GM23248 (cell line): ENCODE results near the gene NIP7. TPM values are rescaled to one million over a fixed set of nuclear protein-coding genes. Genes with fewer than 3 reads are reported as not detected.

ENCODE experiments used
- DNase-seq: peaks from one replicate; pipeline ENCODE4 v3.0.0-alpha.2; 2015
- H2AFZ ChIP-seq: fragments of 200-600 bp; sonication (generic); 2 replicates; pipeline ENCODE4 v1.6.1; 2016; ENCODE audit warnings: antibody characterized with exemption
- H3F3A ChIP-seq: fragments of 200-600 bp; sonication (generic); 2 replicates; pipeline ENCODE4 v1.6.1; 2016; ENCODE audit warnings: mild to moderate bottlenecking, antibody characterized with exemption, mixed run types; ENCODE audit not compliant: insufficient read depth
- H3K27ac ChIP-seq: fragments of 200-600 bp; sonication (generic); 2 replicates; pipeline ENCODE4 v1.5.1; 2016; ENCODE audit warnings: mild to moderate bottlenecking
- H3K27me3 ChIP-seq: fragments of 200-600 bp; sonication (generic); replicated peaks from 2 replicates; pipeline ENCODE4 v1.6.1; 2016; ENCODE audit warnings: mild to moderate bottlenecking; ENCODE audit not compliant: insufficient read depth
- H3K36me3 ChIP-seq: fragments of 200-600 bp; sonication (generic); 2 replicates; pipeline ENCODE4 v1.6.1; 2016; ENCODE audit warnings: low read depth, mild to moderate bottlenecking
- H3K4me1 ChIP-seq: fragments of 200-600 bp; sonication (generic); 2 replicates; pipeline ENCODE4 v1.6.1; 2016; ENCODE audit warnings: mild to moderate bottlenecking; ENCODE audit not compliant: insufficient read depth
- H3K4me2 ChIP-seq: fragments of 200-600 bp; sonication (generic); one replicate; pipeline ENCODE4 v1.6.1; 2016; ENCODE audit warnings: mild to moderate bottlenecking; ENCODE audit not compliant: unreplicated experiment
- H3K4me3 ChIP-seq: fragments of 200-600 bp; sonication (generic); 2 replicates; pipeline ENCODE4 v1.5.1; 2016; ENCODE audit warnings: mild to moderate bottlenecking
- H3K79me2 ChIP-seq: fragments of 200-600 bp; sonication (generic); 2 replicates; pipeline ENCODE4 v1.6.1; 2016; ENCODE audit warnings: mild to moderate bottlenecking; ENCODE audit not compliant: insufficient read depth
- H3K9ac ChIP-seq: fragments of 200-600 bp; sonication (generic); 2 replicates; pipeline ENCODE4 v1.6.1; 2016; ENCODE audit warnings: mild to moderate bottlenecking
- H3K9me2 ChIP-seq: fragments of 200-600 bp; sonication (generic); 2 replicates; pipeline ENCODE4 v1.6.1; 2016; ENCODE audit warnings: mixed run types, mild to moderate bottlenecking, moderate library complexity; ENCODE audit not compliant: insufficient read depth
- H3K9me3 ChIP-seq: fragments of 200-600 bp; sonication (generic); one replicate; pipeline ENCODE4 v1.6.1; 2017; ENCODE audit warnings: low read depth
- H4K20me1 ChIP-seq: fragments of 200-600 bp; sonication (generic); 2 replicates; pipeline ENCODE4 v1.6.0; 2016; ENCODE audit not compliant: insufficient read depth
- EZH2 ChIP-seq: fragments of 200-600 bp; sonication (generic); IDR thresholded peaks from 2 replicates; pipeline ENCODE4 v1.6.1; 2018; ENCODE audit warnings: antibody characterized with exemption, mild to moderate bottlenecking; ENCODE audit not compliant: insufficient read depth, poor library complexity, severe bottlenecking
- EZH2phosphoT487 ChIP-seq: fragments of 200-600 bp; sonication (generic); IDR thresholded peaks from 2 replicates; pipeline ENCODE4 v1.6.1; 2018; ENCODE audit warnings: antibody characterized with exemption, moderate library complexity, mild to moderate bottlenecking, low read depth; ENCODE audit not compliant: insufficient read depth
- WGBS, 2 experiments: methylation state at CpG; one replicate each; pipeline ENCODE4 v1.1.6; 2015 to 2017; ENCODE audit warnings: low lambda C conversion rate in 2 of 2, low coverage in 1 of 2; ENCODE audit errors: missing lambda C conversion rate in 2 of 2; 5-methylcytosine and 5-hydroxymethylcytosine counted together
- in situ Hi-C: fragments of 300-500 bp; cut with MboI; formaldehyde crosslinking; loops from 2 replicates; pipeline ENCODE4 v1.15.0; 2020
- polyA plus RNA-seq: library from polyadenylated mRNA; unstranded; fragments of >200 nt; fragmentation: Nextera tagmentation; extraction: Ambion mirVana; gene quantifications from 2 replicates; pipeline ENCODE4 v1.2.1, GENCODE V29; 2016
- total RNA-seq: library from RNA; depleted of rRNA; stranded (reverse); fragments of >200 nt; shearing (Covaris generic); gene quantifications from 2 replicates; pipeline ENCODE4 v1.2.3, GENCODE V29; 2014

The NIP7 gene
- total and polyA plus RNA-seq, 2 experiments from 2014 or later: 24.2 to 35.6 TPM

DNA sequence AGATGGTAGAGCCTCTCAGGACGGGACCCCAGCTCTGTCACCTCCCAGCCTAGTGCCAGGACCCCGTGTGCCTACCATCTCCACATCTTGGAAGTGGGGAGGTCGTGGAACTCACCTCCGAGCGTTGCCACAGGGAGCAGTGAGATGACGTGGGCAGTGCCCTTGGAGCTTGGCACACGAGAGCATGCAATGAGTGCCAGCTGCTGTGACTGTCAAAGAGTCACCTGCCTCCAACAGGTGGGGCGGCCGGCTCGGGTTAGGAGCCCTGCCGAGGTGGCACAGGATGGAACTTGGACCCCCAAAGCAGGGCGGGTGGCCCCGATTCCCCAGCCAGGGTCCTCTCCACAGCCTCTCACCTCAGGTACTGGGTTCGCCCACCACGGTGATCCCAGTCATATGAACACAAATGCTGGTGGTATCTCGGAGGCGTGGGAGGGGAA lies 23.0 kb upstream of the NIP7 start:
- Histone ChIP-seq H3F3A (no peaks in the 10 kb centered on the region), H3K9me3 (no peaks in the 10 kb centered on the region), H2AFZ (no peak overlapping the region), H3K79me2 (peaks cover 90% of the 10 kb centered on the region), H3K27ac (no peak overlapping the region), H3K4me2 (no peak overlapping the region), H3K36me3 (peaks cover 19% of the 10 kb centered on the region), H4K20me1 (no peaks in the 10 kb centered on the region), H3K4me3 (no peak overlapping the region), H3K4me1 (peaks cover 4% of the 10 kb centered on the region; the same call in 1 of the 2 replicates), H3K9ac (no peak overlapping the region), H3K9me2 (no peaks in the 10 kb centered on the region), H3K27me3 (no peaks in the 10 kb centered on the region)
- 92 to 95% methylated on average over 17 of the region's 17 CpGs for WGBS, 2 experiments
- no peak for DNase-seq
- TF ChIP-seq EZH2: no peak
- no peak for TF ChIP-seq EZH2phosphoT487
- in situ Hi-C loops: no loop called here

DNA sequence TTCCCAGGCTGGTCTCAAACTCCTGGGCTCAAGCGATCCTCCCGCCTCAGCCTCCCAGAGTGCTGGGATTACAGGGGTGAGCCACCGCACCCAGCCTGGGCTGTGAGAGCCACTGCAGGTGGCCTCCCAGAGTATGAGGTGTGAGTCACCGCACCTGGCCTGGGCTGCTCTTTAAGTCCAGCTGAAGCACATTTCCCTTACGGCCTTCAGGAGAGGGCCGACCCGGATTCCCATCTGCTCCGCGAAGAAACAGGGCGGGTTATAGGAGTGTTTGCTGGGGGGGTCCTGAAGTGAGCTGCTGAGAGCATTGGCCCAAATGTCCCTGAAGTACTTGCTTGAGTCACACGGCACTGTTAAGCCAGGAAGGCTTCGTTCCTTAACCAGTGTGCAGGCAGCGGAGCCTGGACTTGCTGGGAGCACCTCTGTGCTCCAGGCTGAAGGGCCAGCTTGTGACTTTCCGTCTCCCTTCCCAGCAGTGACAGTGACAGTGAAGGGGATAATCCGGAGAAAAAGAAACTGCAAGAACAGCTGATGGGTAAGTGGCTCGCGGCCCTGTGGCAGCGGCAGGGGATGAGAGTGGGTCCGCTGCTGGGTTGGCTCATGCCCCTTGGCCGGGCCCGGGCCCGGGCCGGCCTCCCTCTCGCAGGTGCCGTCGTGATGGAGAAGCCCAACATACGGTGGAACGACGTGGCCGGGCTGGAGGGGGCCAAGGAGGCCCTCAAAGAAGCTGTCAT lies 21.2 kb upstream of the NIP7 start:
- Histone ChIP-seq H3K79me2 (peaks cover 89% of the 10 kb centered on the region), H3K4me2 (no peak overlapping the region), H3K27me3 (no peaks in the 10 kb centered on the region), H3F3A (0 out of 2 replicates have a peak, but pooled peaks cover 8% of the 10 kb centered on the region), H3K36me3 (peaks cover 32% of the 10 kb centered on the region), H4K20me1 (no peaks in the 10 kb centered on the region), H3K4me3 (no peak overlapping the region), H3K9me2 (no peaks in the 10 kb centered on the region), H3K9ac (no peak overlapping the region), H2AFZ (no peak overlapping the region), H3K9me3 (no peaks in the 10 kb centered on the region), H3K27ac (no peak overlapping the region), H3K4me1 (no peaks in the 10 kb centered on the region)
- no peak for DNase-seq
- TF ChIP-seq EZH2 (no peak), EZH2phosphoT487 (no peak)
- in situ Hi-C loops: no loop called here
- 94 to 97% methylated on average over 28 to 30 of the region's 30 CpGs for WGBS, 2 experiments

DNA sequence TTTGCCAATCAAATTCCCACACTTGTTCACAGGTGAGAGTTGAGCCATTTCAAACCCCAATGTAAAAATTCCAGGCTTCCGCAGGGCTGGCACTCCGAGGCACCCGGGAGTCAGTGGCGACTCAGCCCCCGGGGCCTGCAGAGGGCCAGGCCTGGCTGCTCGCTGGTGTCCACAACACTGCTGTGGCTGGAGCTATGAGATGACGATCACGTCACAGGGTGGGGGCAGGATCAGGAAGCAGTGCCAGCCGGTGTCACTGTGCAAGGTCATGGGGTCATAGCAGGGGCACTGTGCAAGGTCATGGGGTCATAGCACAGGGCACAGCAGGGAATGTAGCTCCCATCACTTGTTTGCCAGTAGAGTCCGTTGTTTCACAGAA lies 20.7 kb upstream of the NIP7 start:
- no peaks in the 10 kb centered on the region for H3K9me3 ChIP-seq
- H3F3A ChIP-seq: 0 out of 2 replicates have a peak, but pooled peaks cover 9% of the 10 kb centered on the region
- peaks cover 30% of the 10 kb centered on the region for H3K36me3 ChIP-seq
- no peak overlapping the region for H3K27ac ChIP-seq
- no peak overlapping the region for H3K4me2 ChIP-seq
- TF ChIP-seq EZH2phosphoT487 (no peak), EZH2 (no peak)
- H3K4me3 ChIP-seq: no peak overlapping the region
- no peaks in the 10 kb centered on the region for H3K4me1 ChIP-seq
- no peaks in the 10 kb centered on the region for H4K20me1 ChIP-seq
- H3K27me3 ChIP-seq: no peaks in the 10 kb centered on the region
- no peaks in the 10 kb centered on the region for H3K9me2 ChIP-seq
- H3K9ac ChIP-seq: no peak overlapping the region
- peaks cover 88% of the 10 kb centered on the region for H3K79me2 ChIP-seq
- in situ Hi-C loops: no loop called here
- no peak overlapping the region for H2AFZ ChIP-seq
- DNase-seq: no peak
- WGBS, 2 experiments: 79 to 82% methylated on average over 9 to 10 of the region's 10 CpGs

DNA sequence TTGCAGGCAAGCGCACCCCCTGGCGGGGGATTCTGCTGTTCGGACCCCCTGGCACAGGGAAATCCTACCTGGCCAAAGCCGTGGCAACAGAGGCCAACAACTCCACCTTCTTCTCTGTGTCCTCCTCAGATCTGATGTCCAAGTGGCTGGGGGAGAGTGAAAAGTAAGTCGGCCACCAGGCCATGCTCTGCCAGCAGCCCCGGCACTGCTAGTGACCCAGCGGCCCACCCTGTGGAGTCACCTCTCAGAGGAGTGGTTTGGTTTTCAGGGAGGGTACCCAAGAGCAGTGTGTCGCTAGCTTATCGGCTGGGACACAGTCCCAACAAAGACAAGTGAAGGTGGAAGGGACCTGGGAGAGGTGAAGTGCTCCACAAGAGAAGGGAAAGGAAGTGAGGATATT lies 20.2 kb upstream of the NIP7 start:
- DNase-seq: no peak
- Histone ChIP-seq H3K9ac (no peak overlapping the region), H3K27me3 (no peaks in the 10 kb centered on the region), H3K79me2 (peaks cover 88% of the 10 kb centered on the region), H3K4me3 (no peak overlapping the region), H2AFZ (no peak overlapping the region), H3K27ac (no peak overlapping the region), H3F3A (0 out of 2 replicates have a peak, but pooled peaks cover 9% of the 10 kb centered on the region), H4K20me1 (no peaks in the 10 kb centered on the region), H3K9me3 (no peaks in the 10 kb centered on the region), H3K36me3 (peaks cover 30% of the 10 kb centered on the region), H3K4me1 (no peaks in the 10 kb centered on the region), H3K9me2 (no peaks in the 10 kb centered on the region), H3K4me2 (no peak overlapping the region)
- no peak for TF ChIP-seq EZH2
- TF ChIP-seq EZH2phosphoT487: no peak
- in situ Hi-C loops: no loop called here
- 85 to 86% methylated on average over 9 of the region's 9 CpGs for WGBS, 2 experiments
